Measurements from ENCODE around the gene NME2.

The NME2 gene

GRCh38 chr17:51147650-51148049 lies 18.6 kb upstream of the NME2 start:
- Histone ChIP-seq H3K36me3 (ENCODE audit: control insufficient read depth in 2 of 2, insufficient read depth in 1 of 2, low read length in 2 of 2) (no peaks in the 10 kb centered on the region), H3K27ac (ENCODE audit: extremely low read depth, low read depth, low read length) (no peak overlapping the region), H3K9me3 (ENCODE audit: control insufficient read depth, insufficient read depth, low read depth, low read length) (no peaks in the 10 kb centered on the region), H3K4me1 (ENCODE audit: control insufficient read depth, insufficient read depth, low read length) (peaks cover 6% of the 10 kb centered on the region), H3K4me3 (ENCODE audit: low read depth, low read length) (no peak overlapping the region)
- ChIA-PET CTCF (interaction anchor here (0.6 kb wide), 5 partner anchors 61 to 618 kb away, joined by 3 to 4 read pairs (median 3); no protein-coding TSS in a partner anchor), POLR2A (interaction anchor here (1.3 kb wide), 1 partner anchor 27 kb away, joined by 4 read pairs; the partner anchor contains the start of gene SPAG9)
- no peak for TF ChIP-seq PATZ1 (tag by site-specific recombination; IDR thresholded peaks at IDR 0.05)
- no peak for TF ChIP-seq ZNF596 (tag by site-specific recombination; IDR thresholded peaks at IDR 0.05)
- TF ChIP-seq ZBTB8A (tag by site-specific recombination; IDR thresholded peaks at IDR 0.05): no peak
- no peak for TF ChIP-seq ZNF404 (tag by site-specific recombination; IDR thresholded peaks at IDR 0.05)
- TF ChIP-seq ZNF600 (tag by site-specific recombination; IDR thresholded peaks at IDR 0.05): peak; percentile 73

GRCh38 chr17:51149163-51149562 lies 17.0 kb upstream of the NME2 start:
- POLR2A ChIA-PET: no interaction called here
- Histone ChIP-seq H3K27ac (ENCODE audit: extremely low read depth, low read depth, low read length) (no peak overlapping the region), H3K4me3 (ENCODE audit: low read depth, low read length) (no peak overlapping the region), H3K4me1 (ENCODE audit: control insufficient read depth, insufficient read depth, low read length) (peaks cover 6% of the 10 kb centered on the region), H3K36me3 (ENCODE audit: control insufficient read depth in 2 of 2, insufficient read depth in 1 of 2, low read length in 2 of 2) (no peaks in the 10 kb centered on the region), H3K9me3 (ENCODE audit: control insufficient read depth, insufficient read depth, low read depth, low read length) (no peaks in the 10 kb centered on the region)
- TF ChIP-seq ZNF624 (tag by site-specific recombination; IDR thresholded peaks at IDR 0.05) (no peak), REST (tag by site-specific recombination; IDR thresholded peaks at IDR 0.05) (no peak), ZNF433 (tag by site-specific recombination; IDR thresholded peaks at IDR 0.05; ENCODE audit: low read depth) (no peak), ZBTB10 (tag by site-specific recombination; IDR thresholded peaks at IDR 0.05) (no peak), ZBTB44 (tag by site-specific recombination; IDR thresholded peaks at IDR 0.05) (no peak), ZNF692 (tag by site-specific recombination; IDR thresholded peaks at IDR 0.05) (no peak), PRDM6 (tag by site-specific recombination; IDR thresholded peaks at IDR 0.05) (no peak), ZNF501 (tag by site-specific recombination; IDR thresholded peaks at IDR 0.05) (no peak), MEIS1 (CRISPR knock-in tag; IDR thresholded peaks at IDR 0.05; ENCODE audit: borderline replicate concordance) (no peak), YY2 (tag by site-specific recombination; IDR thresholded peaks at IDR 0.05) (no peak), ZNF610 (tag by site-specific recombination; IDR thresholded peaks at IDR 0.05; ENCODE audit: borderline replicate concordance) (no peak), ZNF549 (tag by site-specific recombination; IDR thresholded peaks at IDR 0.05) (no peak)
- CTCF ChIA-PET: no interaction called here
